ENCODE measurements around the gene TMIGD2.

GRCh38 chr19:4338441-4339355, 36.5 kb upstream of the TMIGD2 start, which contains the start of gene STAP2:
- no peak for TF ChIP-seq CTCF (conservative IDR thresholded peaks at IDR 0.05 in 1 of 2, IDR thresholded peaks at IDR 0.05 in 1 of 2; ENCODE audit: extremely low read depth in 1 of 2, insufficient read depth in 1 of 2, low read depth in 1 of 2, low read length in 2 of 2)
- TF ChIP-seq EZH2 (IDR thresholded peaks at IDR 0.05; ENCODE audit: borderline replicate concordance, low read length): no peak
